ENCODE data around the gene MFAP3L. TPM values are rescaled to one million over a fixed set of nuclear protein-coding genes. Genes with fewer than 3 reads are reported as not detected.

Gene MFAP3L
- total RNA-seq, 1 experiment from 2014 or later, result 0.12 TPM

DNA sequence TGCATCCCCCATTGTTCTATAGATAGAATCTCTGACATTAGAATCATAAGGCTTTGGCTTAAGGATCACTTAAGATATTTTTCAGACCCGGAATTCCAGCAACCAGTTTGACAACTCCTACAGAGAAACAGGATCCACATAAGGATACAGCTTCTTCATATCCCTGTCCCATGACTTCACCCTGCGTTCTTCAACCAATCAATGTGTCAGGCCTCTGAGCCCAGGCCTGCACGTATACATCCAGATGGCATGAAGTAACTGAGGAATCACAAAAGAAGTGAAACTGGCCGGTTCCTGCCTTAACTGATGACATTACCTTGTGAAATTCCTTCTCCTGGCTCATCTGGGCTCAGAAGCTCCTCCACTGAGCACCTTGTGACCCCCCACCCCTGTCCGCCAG lies 85.1 kb downstream of the MFAP3L start:
- no peak for DNase-seq (ENCODE audit: low read depth)

DNA sequence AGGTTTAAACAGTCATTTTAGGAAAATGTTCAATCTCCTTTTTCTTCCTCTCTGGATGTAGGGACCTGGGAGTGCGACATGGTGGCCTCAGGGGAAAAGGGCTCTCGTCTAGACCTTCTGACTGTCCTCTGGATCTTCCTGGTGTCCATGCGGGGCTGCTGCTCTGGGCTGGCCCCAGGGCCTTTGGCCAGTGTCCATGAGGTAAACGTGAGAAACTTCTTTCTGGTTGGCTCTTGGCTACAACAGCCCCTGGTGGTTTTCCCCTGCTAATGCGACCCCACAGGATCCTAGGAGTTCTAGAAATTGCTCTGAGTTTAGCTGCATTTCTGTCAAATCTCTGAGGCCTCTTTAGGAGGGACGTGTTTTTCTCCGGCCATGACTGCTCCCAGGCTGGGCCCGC lies 85.7 kb downstream of the MFAP3L start:
- no peak for DNase-seq (ENCODE audit: low read depth)

Other genes with a start within 250 kb of the MFAP3L start
- 0.30 and 2.6 TPM in 2 replicates for gene AADAT, start 63.6 kb upstream of the MFAP3L start, total RNA-seq (2014; rRNA removed; shearing (Covaris generic))

All from M059J (cell line).